GM18508 (cell line): ENCODE results near the gene MMP11.

Experiments
- ATAC-seq: cut with Tn5 transposase; IDR thresholded peaks from one replicate; pipeline ENCODE4 v1.9.1; 2021; ENCODE audit warnings: moderate number of reproducible peaks; ENCODE audit not compliant: insufficient read depth, unreplicated experiment

Gene MMP11

DNA sequence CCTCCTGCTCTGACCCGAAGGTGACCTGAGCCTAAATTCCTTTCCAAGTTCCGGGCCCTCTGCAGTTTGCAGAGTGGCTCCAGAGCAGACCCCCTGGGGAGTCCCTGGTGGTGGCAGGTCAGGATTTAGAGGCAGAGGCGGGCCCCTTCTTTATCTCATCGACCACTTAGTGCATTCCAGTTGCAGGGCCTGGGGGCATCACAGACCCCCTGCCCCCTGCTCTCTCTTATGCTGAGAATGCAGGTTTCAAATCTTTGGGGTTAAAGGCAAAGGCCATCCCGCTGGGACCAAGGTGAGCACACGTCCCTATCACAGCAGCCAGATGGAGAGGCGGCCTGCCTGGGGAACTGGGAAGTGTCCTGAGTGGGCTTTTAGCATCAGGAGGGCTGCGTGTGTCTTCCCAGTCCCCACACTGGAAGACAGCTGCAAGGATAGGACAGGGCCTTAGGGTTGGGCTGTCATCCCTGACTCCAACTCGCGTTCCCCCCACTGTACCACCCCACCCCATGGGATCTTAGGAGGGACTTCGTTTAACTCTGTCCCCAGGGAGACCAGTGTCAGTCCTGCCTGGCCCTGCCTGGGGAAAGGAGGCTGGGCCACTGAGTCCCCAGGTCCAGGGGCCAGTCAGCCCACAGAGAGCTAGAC lies 54.8 kb downstream of the MMP11 start:
- no peak for ATAC-seq

DNA sequence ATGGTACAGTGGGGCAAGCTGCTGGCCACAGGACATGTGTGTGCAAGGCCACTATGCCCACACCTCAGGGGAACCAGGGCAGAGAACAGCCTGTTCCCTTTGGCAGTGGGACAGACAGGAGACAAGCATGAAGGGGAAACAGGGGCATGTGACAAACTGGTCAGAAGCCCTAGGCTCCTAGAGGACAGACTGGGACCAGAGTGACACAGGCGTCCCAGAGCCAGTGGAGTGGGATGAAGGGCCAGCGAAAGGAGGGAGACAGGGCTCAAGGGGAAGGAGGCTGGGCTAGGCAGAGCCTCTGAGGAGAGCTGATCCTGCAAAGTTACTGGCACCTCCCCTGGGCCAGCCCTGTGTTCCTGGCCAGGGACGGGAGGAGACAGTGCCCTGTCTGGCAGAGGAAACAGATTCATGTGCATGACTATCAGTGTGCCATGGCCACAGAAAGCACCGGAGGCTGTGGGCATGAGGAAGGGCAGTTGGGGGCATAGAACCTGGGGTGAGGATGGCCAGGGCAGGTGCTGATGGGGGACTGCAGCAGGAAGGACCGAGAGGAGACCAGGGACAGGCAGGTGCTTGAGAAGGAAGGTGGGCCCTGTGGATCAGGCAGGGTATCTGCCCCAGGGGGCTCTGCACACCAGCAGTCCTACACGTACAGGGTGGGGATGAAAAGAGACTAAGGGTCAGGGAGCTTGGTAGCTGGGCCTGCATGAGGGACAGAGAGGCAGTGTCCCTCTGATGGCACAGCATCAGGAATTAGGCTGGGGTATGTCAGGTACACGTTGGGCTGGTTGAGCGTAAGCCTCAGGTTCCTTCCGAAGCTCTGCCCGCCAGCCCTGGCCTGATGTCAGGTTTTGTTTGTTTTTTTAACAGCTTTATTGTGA lies 56.4 kb downstream of the MMP11 start:
- ATAC-seq = no peak

DNA sequence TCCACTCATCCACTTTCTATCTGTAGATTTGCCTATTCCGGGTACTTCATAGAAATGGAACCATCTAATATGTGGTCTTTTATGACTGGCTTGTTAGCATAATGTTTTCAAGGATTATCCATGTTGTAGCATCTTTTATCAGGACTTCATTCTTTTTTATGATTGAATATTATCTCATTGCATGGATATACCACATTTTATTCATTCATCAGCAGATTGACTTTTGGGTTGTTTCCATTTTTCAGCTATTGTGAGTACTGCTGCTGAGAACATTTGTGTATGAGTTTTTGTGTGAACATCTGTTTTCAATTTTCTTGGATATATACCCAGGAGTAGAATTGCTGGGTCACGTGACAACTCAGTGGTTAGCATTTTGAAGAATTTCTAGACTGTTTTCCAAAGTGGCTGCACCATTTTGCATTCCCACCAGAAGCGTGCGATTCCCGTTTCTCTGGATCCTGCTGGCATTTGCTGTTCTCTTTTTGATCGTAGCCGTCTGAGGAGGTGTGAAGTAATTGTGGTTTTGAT lies 57.3 kb downstream of the MMP11 start:
- no peak for ATAC-seq

DNA sequence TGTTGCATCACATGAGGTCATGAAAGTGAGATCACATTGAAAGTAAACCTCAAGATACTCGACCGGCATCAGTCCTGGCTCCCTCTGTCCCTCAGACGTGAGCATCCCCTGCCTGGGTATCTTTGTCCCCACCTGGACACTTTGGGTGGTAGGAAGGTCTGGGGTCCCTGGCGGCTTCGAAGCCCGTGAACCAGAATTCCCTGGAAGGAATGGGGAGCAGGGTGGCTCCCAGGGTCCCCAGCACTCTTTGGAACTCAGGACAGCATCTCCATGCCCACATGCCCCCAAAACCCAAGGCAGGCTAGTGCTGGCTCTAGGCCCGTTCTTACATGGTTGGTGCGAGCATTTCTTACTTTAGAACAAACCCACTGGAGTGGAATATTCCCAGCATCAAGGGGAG lies 58.6 kb downstream of the MMP11 start:
- no peak for ATAC-seq

DNA sequence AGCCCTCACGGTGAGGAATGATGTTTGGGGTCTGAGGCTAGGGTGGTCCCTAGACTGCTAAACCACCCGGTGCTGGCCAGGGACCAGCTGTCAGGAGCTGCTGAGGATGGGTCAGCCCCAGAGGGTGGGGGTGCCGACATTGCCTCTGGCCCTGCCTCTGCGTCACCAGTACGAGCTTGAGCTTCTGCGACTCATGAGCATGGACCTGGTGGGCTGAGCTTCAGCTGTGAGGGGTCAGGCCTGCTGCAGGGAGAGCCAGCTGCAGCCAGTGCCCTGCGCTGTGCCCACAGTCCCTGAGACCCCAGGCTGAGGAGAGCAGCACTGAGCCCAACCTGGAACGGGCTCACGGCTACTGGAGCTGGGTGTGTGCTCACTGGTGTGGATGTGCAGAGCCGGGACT lies 59.1 kb downstream of the MMP11 start:
- ATAC-seq = no peak

DNA sequence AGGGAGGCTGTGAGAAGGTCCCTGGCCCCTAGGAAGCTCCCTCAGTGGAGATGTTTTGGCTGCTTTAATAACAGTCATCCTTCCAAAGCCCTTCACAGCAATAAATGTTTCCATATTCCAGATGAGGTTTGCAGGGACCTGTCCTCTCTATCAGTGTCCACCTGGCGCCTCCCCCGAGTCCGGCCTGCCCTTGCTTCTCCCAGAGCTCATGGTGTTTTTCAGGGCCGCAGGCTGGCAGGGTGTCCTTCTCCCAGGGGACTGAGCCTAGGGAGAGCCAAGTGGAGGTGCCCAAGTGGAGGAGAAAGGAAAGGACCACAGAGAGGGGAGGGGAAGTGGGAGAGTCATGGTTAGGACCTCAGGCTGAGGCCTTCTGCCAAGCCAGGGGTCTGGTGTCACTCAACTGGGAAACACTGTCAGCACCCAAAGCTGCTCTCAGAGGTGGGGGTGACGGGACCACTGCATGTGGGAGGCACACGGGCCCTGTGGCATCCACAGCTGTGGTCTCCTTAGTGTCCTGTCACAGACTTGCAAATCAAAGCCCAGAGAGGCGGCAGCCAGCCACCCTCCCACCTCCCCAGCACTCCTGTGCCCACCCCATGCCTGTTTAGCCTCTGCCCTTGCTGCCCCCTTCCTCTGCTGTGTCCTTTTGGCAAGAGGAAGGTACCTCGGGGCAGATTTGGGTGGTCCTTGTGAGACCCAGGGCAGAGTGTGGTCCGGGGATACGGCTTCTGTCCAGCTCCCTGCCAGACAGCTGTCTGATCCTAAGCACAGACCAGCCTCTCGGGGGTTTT lies 59.8 kb downstream of the MMP11 start:
- no peak for ATAC-seq

DNA sequence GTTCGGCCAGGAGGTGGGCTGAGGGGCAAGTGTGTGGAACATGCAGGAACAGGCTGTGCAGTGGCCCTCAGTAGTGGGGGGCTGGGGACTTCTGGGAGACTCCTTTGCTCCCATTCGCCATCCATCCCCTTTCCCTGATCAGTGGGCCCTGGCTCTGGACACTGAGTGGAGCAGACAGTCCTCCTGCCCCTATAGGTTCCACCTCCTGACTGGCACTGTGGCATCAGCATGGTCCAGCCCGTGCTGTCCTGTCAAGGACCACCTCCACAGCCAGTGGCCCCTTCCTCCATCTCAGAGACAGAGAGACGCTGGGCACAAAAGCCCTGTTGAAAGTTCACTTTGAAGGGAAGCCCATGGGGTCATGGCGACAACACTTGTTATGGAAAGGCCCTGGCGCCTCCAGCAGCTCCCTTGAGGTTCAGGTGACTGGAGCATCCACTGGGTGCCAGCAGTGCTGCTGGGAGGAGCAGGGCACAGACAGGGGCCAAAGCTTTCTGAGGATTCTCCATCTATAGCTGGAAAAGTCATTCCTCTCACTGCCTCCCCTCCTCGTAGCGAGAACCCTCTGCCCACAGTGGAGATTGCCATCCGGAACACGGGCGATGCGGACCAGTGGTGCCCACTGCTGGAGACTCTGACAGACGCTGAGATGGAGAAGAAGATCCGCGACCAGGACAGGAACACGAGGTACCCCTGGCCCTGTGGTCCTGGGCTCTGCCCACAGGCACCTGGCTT lies 60.5 kb downstream of the MMP11 start:
- ATAC-seq = no peak
